ENCODE measurements around the gene FYN.
"Not testable (repeated sequence)": the region's sequence is repeated elsewhere in the genome, so short reads cannot be mapped to it uniquely, and the experiment has no call there.

The FYN gene

GRCh38 chr6:111680811-111681609, 192.2 kb downstream of the FYN start:
- not testable (repeated sequence) for DNase-seq (ENCODE audit: low read depth in 2 of 2)

GRCh38 chr6:111680015-111680712, 193.1 kb downstream of the FYN start:
- DNase-seq (ENCODE audit: low read depth in 2 of 2), result no peak

- no peak for DNase-seq (ENCODE audit: low read depth in 2 of 2)
These were observed 194.0 kb downstream of the FYN start for GRCh38 chr6:111679126-111679858.

GRCh38 chr6:111677249-111677990, 195.8 kb downstream of the FYN start:
- DNase-seq (ENCODE audit: low read depth in 2 of 2), result no peak

- DNase-seq (ENCODE audit: low read depth in 2 of 2), result no peak
These were observed 196.9 kb downstream of the FYN start for GRCh38 chr6:111676383-111676782.

GRCh38 chr6:111674883-111675282, 198.4 kb downstream of the FYN start:
- no peak for DNase-seq (ENCODE audit: low read depth in 2 of 2)

GRCh38 chr6:111674413-111674812, 198.8 kb downstream of the FYN start:
- DNase-seq (ENCODE audit: low read depth in 2 of 2), result no peak

- DNase-seq (ENCODE audit: low read depth in 2 of 2), result no peak
These were observed 199.3 kb downstream of the FYN start for GRCh38 chr6:111673937-111674336.

- DNase-seq (ENCODE audit: low read depth in 2 of 2), result no peak
These were observed 199.7 kb downstream of the FYN start for GRCh38 chr6:111673532-111673931.

- DNase-seq (ENCODE audit: low read depth in 2 of 2), result no peak
These were observed 200.3 kb downstream of the FYN start for GRCh38 chr6:111672761-111673450.

GRCh38 chr6:111669326-111669725, 203.9 kb downstream of the FYN start:
- no peak for DNase-seq (ENCODE audit: low read depth in 2 of 2)

GRCh38 chr6:111668410-111668809, 204.8 kb downstream of the FYN start:
- no peak for DNase-seq (ENCODE audit: low read depth in 2 of 2)

- peak in 1 of 2 experiments; percentile 28 for DNase-seq (ENCODE audit: low read depth in 2 of 2)
These were observed 205.3 kb downstream of the FYN start for GRCh38 chr6:111667931-111668330.

GRCh38 chr6:111666847-111667246, 206.4 kb downstream of the FYN start:
- no peak for DNase-seq (ENCODE audit: low read depth in 2 of 2)

- no peak for DNase-seq (ENCODE audit: low read depth in 2 of 2)
These were observed 208.7 kb downstream of the FYN start for GRCh38 chr6:111664565-111665030.

GRCh38 chr6:111663692-111664564, 209.3 kb downstream of the FYN start:
- peak in 1 of 2 experiments; percentile 35 for DNase-seq (ENCODE audit: low read depth in 2 of 2)

GRCh38 chr6:111662794-111663593, 210.3 kb downstream of the FYN start:
- DNase-seq (ENCODE audit: low read depth in 2 of 2), result no peak

GRCh38 chr6:111662072-111662793, 211.0 kb downstream of the FYN start:
- no peak for DNase-seq (ENCODE audit: low read depth in 2 of 2)

All from fibroblast of skin of left quadriceps (primary cell).